Coronary artery (tissue), 2 donors: Measurements from ENCODE around the gene FGFBP3.

ENCODE experiments used
- DNase-seq: peaks from one replicate; pipeline ENCODE4 v3.0.0-alpha.2; 2017; ENCODE audit warnings: low spot score
- H3K27ac ChIP-seq, 2 donors: fragments of 200-600 bp; sonication (generic); one replicate each; pipeline ENCODE4 v1.5.1; 2016 to 2019
- H3K4me3 ChIP-seq: fragments of 200-600 bp; sonication (generic); 2 replicates; pipeline ENCODE4 v1.5.1; 2016; ENCODE audit warnings: mild to moderate bottlenecking, moderate library complexity
- TF ChIP-seq, protein P1 (sequence below): fragments of 200-600 bp; sonication (generic); IDR thresholded peaks from one replicate; pipeline ENCODE4 v1.5.1; 2019; ENCODE audit warnings: antibody characterized with exemption

The FGFBP3 gene

GRCh38 chr10:91939653-91940052 is 30.4 kb upstream of the FGFBP3 start:
- H3K4me3 ChIP-seq: no peak overlapping the region
- DNase-seq: no peak
- TF ChIP-seq, protein P1, sequence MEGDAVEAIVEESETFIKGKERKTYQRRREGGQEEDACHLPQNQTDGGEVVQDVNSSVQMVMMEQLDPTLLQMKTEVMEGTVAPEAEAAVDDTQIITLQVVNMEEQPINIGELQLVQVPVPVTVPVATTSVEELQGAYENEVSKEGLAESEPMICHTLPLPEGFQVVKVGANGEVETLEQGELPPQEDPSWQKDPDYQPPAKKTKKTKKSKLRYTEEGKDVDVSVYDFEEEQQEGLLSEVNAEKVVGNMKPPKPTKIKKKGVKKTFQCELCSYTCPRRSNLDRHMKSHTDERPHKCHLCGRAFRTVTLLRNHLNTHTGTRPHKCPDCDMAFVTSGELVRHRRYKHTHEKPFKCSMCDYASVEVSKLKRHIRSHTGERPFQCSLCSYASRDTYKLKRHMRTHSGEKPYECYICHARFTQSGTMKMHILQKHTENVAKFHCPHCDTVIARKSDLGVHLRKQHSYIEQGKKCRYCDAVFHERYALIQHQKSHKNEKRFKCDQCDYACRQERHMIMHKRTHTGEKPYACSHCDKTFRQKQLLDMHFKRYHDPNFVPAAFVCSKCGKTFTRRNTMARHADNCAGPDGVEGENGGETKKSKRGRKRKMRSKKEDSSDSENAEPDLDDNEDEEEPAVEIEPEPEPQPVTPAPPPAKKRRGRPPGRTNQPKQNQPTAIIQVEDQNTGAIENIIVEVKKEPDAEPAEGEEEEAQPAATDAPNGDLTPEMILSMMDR: no peak
- no peak overlapping the region for H3K27ac ChIP-seq

- no peak overlapping the region for H3K27ac ChIP-seq
- TF ChIP-seq, protein P1: no peak
- no peak overlapping the region for H3K4me3 ChIP-seq
- no peak for DNase-seq
These were observed 26.6 kb upstream of the FGFBP3 start for GRCh38 chr10:91935886-91936285.

GRCh38 chr10:91932737-91933136 is 23.5 kb upstream of the FGFBP3 start:
- no peak overlapping the region for H3K4me3 ChIP-seq
- H3K27ac ChIP-seq: no peak overlapping the region
- TF ChIP-seq, protein P1: no peak
- DNase-seq: no peak

DNA sequence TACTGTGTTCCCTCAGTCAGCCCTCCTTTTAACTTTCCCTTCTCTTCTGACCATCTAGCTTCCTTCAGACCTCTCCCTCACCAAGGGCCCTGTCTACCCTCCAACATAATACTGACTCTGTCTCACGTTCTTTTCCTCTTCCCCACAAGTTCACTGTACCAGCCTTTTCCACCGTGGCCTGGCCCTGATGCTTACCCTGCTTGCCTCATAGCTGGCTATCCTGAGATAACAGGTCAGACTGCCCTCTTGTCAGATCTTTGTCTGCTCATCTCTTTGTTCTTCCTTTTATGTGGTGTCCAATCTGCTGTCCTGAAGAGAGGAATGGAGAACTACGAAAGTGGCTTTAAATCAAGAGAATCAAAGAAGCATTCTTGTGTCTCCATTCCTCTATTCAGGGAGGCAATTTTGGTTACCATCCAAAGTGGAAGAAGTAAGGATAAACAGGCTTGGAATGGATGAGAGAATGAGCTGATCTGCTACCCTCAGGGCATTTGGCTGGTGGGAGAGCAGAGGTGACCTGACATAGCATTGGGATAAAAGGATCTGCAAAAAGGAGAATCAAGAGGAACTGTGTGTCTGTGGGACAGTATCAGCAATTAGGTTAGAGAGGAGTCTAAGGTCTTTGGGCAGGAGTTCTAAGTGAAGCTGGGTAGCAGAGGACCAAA is 22.4 kb upstream of the FGFBP3 start:
- TF ChIP-seq, protein P1: no peak
- no peak for DNase-seq
- no peak overlapping the region for H3K27ac ChIP-seq

GRCh38 chr10:91930939-91931338 is 21.7 kb upstream of the FGFBP3 start:
- no peak overlapping the region for H3K4me3 ChIP-seq
- DNase-seq: no peak
- H3K27ac ChIP-seq: no peak overlapping the region
- TF ChIP-seq, protein P1: no peak

More for the DNA sequence above, 22.4 kb upstream of the FGFBP3 start:
- H3K4me3 ChIP-seq: no peak overlapping the region

- TF ChIP-seq, protein P1: no peak
- H3K27ac ChIP-seq: no peak overlapping the region
- DNase-seq: no peak
- peak overlapping the region; percentile 97 for H3K4me3 ChIP-seq
These were observed 15.7 kb upstream of the FGFBP3 start for GRCh38 chr10:91925022-91925320.

GRCh38 chr10:91924212-91925021 is 15.1 kb upstream of the FGFBP3 start:
- peak overlapping the region; percentile 97 to 98 for H3K27ac ChIP-seq
- H3K4me3 ChIP-seq: peak overlapping the region; percentile 97
- no peak for DNase-seq
- TF ChIP-seq, protein P1: no peak
